SW 1271 (cell line): ENCODE measurements around the gene UTP15.

Source experiments
- DNase-seq, 2 experiments: peaks; one replicate each; lab custom pipeline; 2025; lab: John Stamatoyannopoulos, UW

UTP15 gene

GRCh38 chr5:73623901-73624404 is 58.4 kb downstream of the UTP15 start:
- DNase-seq: no peak

- DNase-seq: no peak
These were observed 59.3 kb downstream of the UTP15 start for GRCh38 chr5:73624888-73625287.

GRCh38 chr5:73625372-73625943 is 59.9 kb downstream of the UTP15 start:
- DNase-seq: peak in 1 of 2 experiments; percentile 64

- DNase-seq: peak; percentile 37 to 81
These were observed 60.6 kb downstream of the UTP15 start, which contains the start of gene ARHGEF28 for GRCh38 chr5:73625944-73626811. Gene ARHGEF28 (plus strand): TSS chr5:73626196. CDS start chr5:73684852, 58,656 bp downstream.

- DNase-seq: no peak
These were observed 61.3 kb downstream of the UTP15 start for GRCh38 chr5:73626814-73627313.

- no peak for DNase-seq
These were observed 63.9 kb downstream of the UTP15 start for GRCh38 chr5:73629456-73629855.

GRCh38 chr5:73630765-73631164 is 65.2 kb downstream of the UTP15 start:
- DNase-seq: peak in 1 of 2 experiments; percentile 24

- peak in 1 of 2 experiments; percentile 29 for DNase-seq
These were observed 66.0 kb downstream of the UTP15 start for GRCh38 chr5:73631500-73631899.
